ENCODE measurements around the gene ZNF141.

GRCh38 chr4:336893-337142, 796 bp upstream of the ZNF141 start:
- TF ChIP-seq EZH2 (IDR thresholded peaks at IDR 0.05; ENCODE audit: low read depth) = no peak
- TF ChIP-seq, protein P1, sequence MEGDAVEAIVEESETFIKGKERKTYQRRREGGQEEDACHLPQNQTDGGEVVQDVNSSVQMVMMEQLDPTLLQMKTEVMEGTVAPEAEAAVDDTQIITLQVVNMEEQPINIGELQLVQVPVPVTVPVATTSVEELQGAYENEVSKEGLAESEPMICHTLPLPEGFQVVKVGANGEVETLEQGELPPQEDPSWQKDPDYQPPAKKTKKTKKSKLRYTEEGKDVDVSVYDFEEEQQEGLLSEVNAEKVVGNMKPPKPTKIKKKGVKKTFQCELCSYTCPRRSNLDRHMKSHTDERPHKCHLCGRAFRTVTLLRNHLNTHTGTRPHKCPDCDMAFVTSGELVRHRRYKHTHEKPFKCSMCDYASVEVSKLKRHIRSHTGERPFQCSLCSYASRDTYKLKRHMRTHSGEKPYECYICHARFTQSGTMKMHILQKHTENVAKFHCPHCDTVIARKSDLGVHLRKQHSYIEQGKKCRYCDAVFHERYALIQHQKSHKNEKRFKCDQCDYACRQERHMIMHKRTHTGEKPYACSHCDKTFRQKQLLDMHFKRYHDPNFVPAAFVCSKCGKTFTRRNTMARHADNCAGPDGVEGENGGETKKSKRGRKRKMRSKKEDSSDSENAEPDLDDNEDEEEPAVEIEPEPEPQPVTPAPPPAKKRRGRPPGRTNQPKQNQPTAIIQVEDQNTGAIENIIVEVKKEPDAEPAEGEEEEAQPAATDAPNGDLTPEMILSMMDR (conservative IDR thresholded peaks at IDR 0.05) = no peak
